ENCODE results near the gene CENPS. TPM values are rescaled to one million over a fixed set of nuclear protein-coding genes. Genes with fewer than 3 reads are reported as not detected.
"Not testable (repeated sequence)": the region's sequence is repeated elsewhere in the genome, so short reads cannot be mapped to it uniquely, and the experiment has no call there.

Gene CENPS
- total and polyA plus RNA-seq, 2 experiments from 2014 or later = 8.8 to 21.1 TPM

- TF ChIP-seq EZH2phosphoT487 (IDR thresholded peaks at IDR 0.05; ENCODE audit: low read depth, severe bottlenecking, unreplicated experiment) (no peak), CTCF (IDR thresholded peaks at IDR 0.05; ENCODE audit: poor library complexity) (no peak)
- Histone ChIP-seq H4K20me1 (ENCODE audit: insufficient read depth, poor library complexity, severe bottlenecking) (no peaks in the 10 kb centered on the region), H3K9me3 (ENCODE audit: low read depth) (no peaks in the 10 kb centered on the region), H3K36me3 (replicated peaks; ENCODE audit: insufficient read depth, low read depth) (no peaks in the 10 kb centered on the region), H2AFZ (no peak overlapping the region), H3K27me3 (no peaks in the 10 kb centered on the region), H3K4me3 (no peak overlapping the region), H3K4me1 (ENCODE audit: insufficient read depth) (no peaks in the 10 kb centered on the region), H3K27ac (no peak overlapping the region), H3K9me2 (replicated peaks; ENCODE audit: insufficient read depth) (no peaks in the 10 kb centered on the region), H3K79me2 (no peaks in the 10 kb centered on the region), H3K4me2 (no peak overlapping the region)
- DNase-seq (ENCODE audit: low spot score) = no peak
- WGBS (ENCODE audit: low lambda C conversion rate, missing lambda C conversion rate) = 92% methylated on average over 15 of the region's 15 CpGs
Observed at GRCh38 chr1:10419351-10419750, 10.9 kb upstream of the CENPS start.

DNA sequence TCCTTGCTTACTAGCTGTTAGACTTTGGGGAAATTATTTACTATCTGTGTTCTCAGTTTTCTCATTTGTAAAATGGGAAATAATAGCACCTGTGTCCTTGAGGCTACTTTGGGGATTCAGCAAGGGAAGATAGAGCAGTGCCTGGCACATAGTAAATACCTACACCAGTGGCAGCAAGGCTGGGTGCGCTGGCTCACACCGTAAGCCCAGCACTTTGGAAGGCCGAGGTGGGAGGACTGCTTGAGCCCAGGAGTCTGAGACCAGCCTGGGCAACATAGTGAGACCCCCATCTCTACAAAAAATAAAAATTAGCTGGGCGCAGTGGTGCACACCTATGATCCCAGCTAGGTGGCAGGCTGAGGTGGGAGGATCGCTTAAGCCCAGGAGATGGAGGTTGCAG is 8.6 kb upstream of the CENPS start:
- TF ChIP-seq CTCF (IDR thresholded peaks at IDR 0.05; ENCODE audit: poor library complexity) = no peak
- no peak for TF ChIP-seq EZH2phosphoT487 (IDR thresholded peaks at IDR 0.05; ENCODE audit: low read depth, severe bottlenecking, unreplicated experiment)
- TF ChIP-seq EZH2 (IDR thresholded peaks at IDR 0.05; ENCODE audit: borderline replicate concordance) = no peak
- Histone ChIP-seq H3K4me3 (no peak overlapping the region), H3K27me3 (no peaks in the 10 kb centered on the region), H3K4me2 (no peak overlapping the region), H3K9me3 (ENCODE audit: low read depth) (no peaks in the 10 kb centered on the region), H4K20me1 (ENCODE audit: insufficient read depth, poor library complexity, severe bottlenecking) (no peaks in the 10 kb centered on the region), H2AFZ (no peak overlapping the region), H3K36me3 (replicated peaks; ENCODE audit: insufficient read depth, low read depth) (no peaks in the 10 kb centered on the region), H3K9me2 (replicated peaks; ENCODE audit: insufficient read depth) (no peaks in the 10 kb centered on the region), H3K27ac (no peak overlapping the region), H3K79me2 (no peaks in the 10 kb centered on the region), H3K4me1 (ENCODE audit: insufficient read depth) (no peaks in the 10 kb centered on the region)
- no peak for DNase-seq (ENCODE audit: low spot score)
- 99% methylated on average over 5 of the region's 5 CpGs for WGBS (ENCODE audit: low lambda C conversion rate, missing lambda C conversion rate)

- no peaks in the 10 kb centered on the region for H3K4me1 ChIP-seq (ENCODE audit: insufficient read depth)
- no peaks in the 10 kb centered on the region for H4K20me1 ChIP-seq (ENCODE audit: insufficient read depth, poor library complexity, severe bottlenecking)
- no peak overlapping the region for H3K4me3 ChIP-seq
- TF ChIP-seq EZH2phosphoT487 (IDR thresholded peaks at IDR 0.05; ENCODE audit: low read depth, severe bottlenecking, unreplicated experiment) (no peak), EZH2 (IDR thresholded peaks at IDR 0.05; ENCODE audit: borderline replicate concordance) (no peak), CTCF (IDR thresholded peaks at IDR 0.05; ENCODE audit: poor library complexity) (no peak)
- peak; percentile 28 for DNase-seq (ENCODE audit: low spot score)
- H2AFZ ChIP-seq = no peak overlapping the region
- no peaks in the 10 kb centered on the region for H3K9me2 ChIP-seq (replicated peaks; ENCODE audit: insufficient read depth)
- no peaks in the 10 kb centered on the region for H3K27me3 ChIP-seq
- no peak overlapping the region for H3K27ac ChIP-seq
- H3K79me2 ChIP-seq = no peaks in the 10 kb centered on the region
- no peaks in the 10 kb centered on the region for H3K36me3 ChIP-seq (replicated peaks; ENCODE audit: insufficient read depth, low read depth)
- H3K4me2 ChIP-seq = no peak overlapping the region
- 82% methylated on average over 9 of the region's 9 CpGs for WGBS (ENCODE audit: low lambda C conversion rate, missing lambda C conversion rate)
- no peaks in the 10 kb centered on the region for H3K9me3 ChIP-seq (ENCODE audit: low read depth)
Observed at GRCh38 chr1:10424034-10424433, 6.2 kb upstream of the CENPS start.

GRCh38 chr1:10424651-10425050 is 5.6 kb upstream of the CENPS start:
- no peak for TF ChIP-seq CTCF (IDR thresholded peaks at IDR 0.05; ENCODE audit: poor library complexity)
- no peak for TF ChIP-seq EZH2phosphoT487 (IDR thresholded peaks at IDR 0.05; ENCODE audit: low read depth, severe bottlenecking, unreplicated experiment)
- TF ChIP-seq EZH2 (IDR thresholded peaks at IDR 0.05; ENCODE audit: borderline replicate concordance) = no peak
- no peak overlapping the region for H3K27ac ChIP-seq
- no peak overlapping the region for H3K4me3 ChIP-seq
- no peak for DNase-seq (ENCODE audit: low spot score)
- no peaks in the 10 kb centered on the region for H3K27me3 ChIP-seq
- no peaks in the 10 kb centered on the region for H3K79me2 ChIP-seq
- no peaks in the 10 kb centered on the region for H3K4me1 ChIP-seq (ENCODE audit: insufficient read depth)
- H3K36me3 ChIP-seq (replicated peaks; ENCODE audit: insufficient read depth, low read depth) = no peaks in the 10 kb centered on the region
- no peaks in the 10 kb centered on the region for H4K20me1 ChIP-seq (ENCODE audit: insufficient read depth, poor library complexity, severe bottlenecking)
- WGBS (ENCODE audit: low lambda C conversion rate, missing lambda C conversion rate) = 90% methylated on average over 8 of the region's 8 CpGs
- H3K9me3 ChIP-seq (ENCODE audit: low read depth) = no peaks in the 10 kb centered on the region
- H3K4me2 ChIP-seq = no peak overlapping the region
- no peak overlapping the region for H2AFZ ChIP-seq
- H3K9me2 ChIP-seq (replicated peaks; ENCODE audit: insufficient read depth) = no peaks in the 10 kb centered on the region

- 83% methylated on average over 20 of the region's 21 CpGs for WGBS (ENCODE audit: low lambda C conversion rate, missing lambda C conversion rate)
- not testable (repeated sequence) for H4K20me1 ChIP-seq (ENCODE audit: insufficient read depth, poor library complexity, severe bottlenecking); H3K4me1 ChIP-seq (ENCODE audit: insufficient read depth); H3K4me2 ChIP-seq; H3K36me3 ChIP-seq (replicated peaks; ENCODE audit: insufficient read depth, low read depth); H3K9me2 ChIP-seq (replicated peaks; ENCODE audit: insufficient read depth); H3K9me3 ChIP-seq (ENCODE audit: low read depth); H3K79me2 ChIP-seq; H2AFZ ChIP-seq; DNase-seq (ENCODE audit: low spot score); H3K4me3 ChIP-seq; H3K27me3 ChIP-seq
- peak overlapping the region; percentile 9 for H3K27ac ChIP-seq
Observed at GRCh38 chr1:10425826-10426534, 4.3 kb upstream of the CENPS start.

All from hepatocyte (in vitro differentiated cells).